ENCODE measurements around the gene TUNAR.

DNA sequence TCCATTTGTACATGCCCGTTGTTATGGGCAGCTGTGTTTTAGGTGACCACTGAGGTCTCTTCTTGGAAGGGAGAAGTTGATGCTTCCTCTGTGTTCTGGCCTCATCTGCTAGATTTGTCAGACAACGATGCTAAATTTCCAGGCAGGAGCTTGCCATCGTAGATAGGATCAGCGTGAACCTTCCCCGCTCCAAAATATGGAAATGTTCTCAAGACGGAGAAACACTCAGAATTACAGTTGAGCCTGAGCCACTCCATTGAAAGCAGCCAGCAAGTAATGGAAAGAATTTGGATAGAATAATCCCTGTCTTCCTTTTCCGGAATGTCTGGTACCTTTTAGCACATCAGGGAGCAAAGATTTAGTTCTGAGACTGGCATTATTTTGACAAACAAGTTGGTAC, 34.8 kb downstream of the TUNAR start:
- TF ChIP-seq FOXP4 (CRISPR knock-in tag; IDR thresholded peaks at IDR 0.05; ENCODE audit: borderline replicate concordance) (no peak), ZNF133 (CRISPR knock-in tag; IDR thresholded peaks at IDR 0.05) (no peak), MAX (CRISPR knock-in tag; IDR thresholded peaks at IDR 0.05) (no peak), JUN (IDR thresholded peaks at IDR 0.05; ENCODE audit: borderline replicate concordance, low read depth, low read length) (no peak), JUN (CRISPR knock-in tag; IDR thresholded peaks at IDR 0.05; ENCODE audit: borderline replicate concordance) (no peak)
- TF ChIP-seq, protein P1, sequence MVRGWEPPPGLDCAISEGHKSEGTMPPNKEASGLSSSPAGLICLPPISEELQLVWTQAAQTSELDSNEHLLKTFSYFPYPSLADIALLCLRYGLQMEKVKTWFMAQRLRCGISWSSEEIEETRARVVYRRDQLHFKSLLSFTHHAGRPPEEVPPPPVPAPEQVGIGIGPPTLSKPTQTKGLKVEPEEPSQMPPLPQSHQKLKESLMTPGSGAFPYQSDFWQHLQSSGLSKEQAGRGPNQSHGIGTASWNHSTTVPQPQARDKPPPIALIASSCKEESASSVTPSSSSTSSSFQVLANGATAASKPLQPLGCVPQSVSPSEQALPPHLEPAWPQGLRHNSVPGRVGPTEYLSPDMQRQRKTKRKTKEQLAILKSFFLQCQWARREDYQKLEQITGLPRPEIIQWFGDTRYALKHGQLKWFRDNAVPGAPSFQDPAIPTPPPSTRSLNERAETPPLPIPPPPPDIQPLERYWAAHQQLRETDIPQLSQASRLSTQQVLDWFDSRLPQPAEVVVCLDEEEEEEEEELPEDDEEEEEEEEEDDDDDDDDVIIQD (CRISPR knock-in tag; IDR thresholded peaks at IDR 0.05) = no peak
